SK-N-MC (cell line): Measurements from ENCODE around the gene PCDHB11.
"Not testable (repeated sequence)": the region's sequence is repeated elsewhere in the genome, so short reads cannot be mapped to it uniquely, and the experiment has no call there.

Experiments used
- DNase-seq: peaks from one replicate; pipeline ENCODE4 v3.0.0-alpha.2; 2011; ENCODE audit warnings: low read depth, low spot score
- H3K27ac ChIP-seq: fragments of 200-600 bp; sonication (generic); 2 replicates; pipeline ENCODE4 v1.5.1; 2016; ENCODE audit warnings: mixed run types
- H3K36me3 ChIP-seq: fragments of 200-600 bp; sonication (generic); 2 replicates; pipeline ENCODE4 v1.6.1; 2017; ENCODE audit warnings: antibody characterized with exemption, low read length, mixed read lengths; ENCODE audit not compliant: insufficient read depth
- H3K4me3 ChIP-seq: fragments of 200-600 bp; sonication (generic); 2 replicates; pipeline ENCODE4 v1.5.1; 2016
- H3K9ac ChIP-seq: fragments of 200-600 bp; sonication (generic); 2 replicates; pipeline ENCODE4 v1.8.0; 2017; ENCODE audit warnings: mixed run types, mixed read lengths; ENCODE audit not compliant: insufficient read length
- H3K9me3 ChIP-seq: fragments of 200-600 bp; sonication (generic); 2 replicates; pipeline ENCODE4 v1.6.1; 2017; ENCODE audit warnings: low read depth, mild to moderate bottlenecking, antibody characterized with exemption, low read length, moderate library complexity, mixed read lengths
- EZH2 ChIP-seq: fragments of 200-600 bp; sonication (generic); IDR thresholded peaks from one replicate; pipeline ENCODE4 v1.6.1; 2017; ENCODE audit warnings: antibody characterized with exemption
- FOXP2 ChIP-seq: optimal IDR thresholded peaks from 2 replicates; pipeline ENCODE3; 2011; ENCODE audit warnings: mild to moderate bottlenecking, moderate library complexity; ENCODE audit not compliant: insufficient read depth; ENCODE audit errors: extremely low read length, control extremely low read depth
- POLR2AphosphoS5 ChIP-seq: IDR thresholded peaks from 2 replicates; pipeline ENCODE4 v1.6.1; 2012; ENCODE audit warnings: mild to moderate bottlenecking, low read depth, low read length, borderline replicate concordance

Gene PCDHB11

DNA sequence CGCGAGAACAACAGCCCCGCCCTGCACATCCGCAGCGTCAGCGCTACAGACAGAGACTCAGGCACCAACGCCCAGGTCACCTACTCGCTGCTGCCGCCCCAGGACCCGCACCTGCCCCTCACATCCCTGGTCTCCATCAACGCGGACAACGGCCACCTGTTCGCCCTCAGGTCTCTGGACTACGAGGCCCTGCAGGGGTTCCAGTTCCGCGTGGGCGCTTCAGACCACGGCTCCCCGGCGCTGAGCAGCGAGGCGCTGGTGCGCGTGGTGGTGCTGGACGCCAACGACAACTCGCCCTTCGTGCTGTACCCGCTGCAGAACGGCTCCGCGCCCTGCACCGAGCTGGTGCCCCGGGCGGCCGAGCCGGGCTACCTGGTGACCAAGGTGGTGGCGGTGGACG, 16.1 kb downstream of the PCDHB11 start:
- not testable (repeated sequence) for DNase-seq

DNA sequence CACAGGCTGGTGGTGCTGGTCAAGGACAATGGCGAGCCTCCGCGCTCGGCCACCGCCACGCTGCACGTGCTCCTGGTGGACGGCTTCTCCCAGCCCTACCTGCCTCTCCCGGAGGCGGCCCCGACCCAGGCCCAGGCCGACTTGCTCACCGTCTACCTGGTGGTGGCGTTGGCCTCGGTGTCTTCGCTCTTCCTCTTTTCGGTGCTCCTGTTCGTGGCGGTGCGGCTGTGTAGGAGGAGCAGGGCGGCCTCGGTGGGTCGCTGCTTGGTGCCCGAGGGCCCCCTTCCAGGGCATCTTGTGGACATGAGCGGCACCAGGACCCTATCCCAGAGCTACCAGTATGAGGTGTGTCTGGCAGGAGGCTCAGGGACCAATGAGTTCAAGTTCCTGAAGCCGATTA, 16.6 kb downstream of the PCDHB11 start:
- not testable (repeated sequence) for H3K36me3 ChIP-seq

More for the DNA sequence above, 16.1 kb downstream of the PCDHB11 start:
- H3K4me3 ChIP-seq, H3K9ac ChIP-seq, H3K27ac ChIP-seq, H3K36me3 ChIP-seq, H3K9me3 ChIP-seq: not testable (repeated sequence)

DNA sequence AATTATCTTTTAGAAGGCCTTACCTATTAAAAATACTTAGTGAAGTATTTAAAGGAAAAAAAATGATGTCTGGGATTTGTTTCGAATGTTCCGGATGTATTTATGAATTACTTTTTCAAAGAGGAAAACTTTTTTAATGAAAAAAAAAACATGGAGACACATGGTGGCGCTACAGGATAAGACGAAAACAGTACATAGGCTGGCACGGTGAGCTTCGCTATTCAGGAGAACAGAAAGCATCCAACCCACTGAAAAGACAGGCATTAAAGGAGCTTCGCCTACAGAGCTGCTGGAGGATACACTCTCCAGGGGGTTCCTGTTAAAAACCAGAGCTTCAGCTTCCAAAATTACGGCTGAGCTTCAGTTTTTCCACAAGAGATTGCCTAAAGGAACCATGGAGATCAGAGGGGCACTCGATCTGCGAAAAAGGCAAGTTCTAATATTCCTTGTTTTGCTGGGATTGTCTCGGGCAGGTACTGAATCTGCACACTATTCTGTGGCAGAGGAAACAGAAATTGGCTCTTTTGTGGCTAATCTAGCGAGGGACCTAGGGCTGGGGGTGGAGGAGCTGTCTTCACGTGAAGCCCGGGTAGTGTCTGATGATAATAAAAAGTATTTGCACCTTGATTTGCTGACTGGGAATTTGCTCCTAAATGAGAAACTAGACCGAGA, 23.8 kb downstream of the PCDHB11 start, which contains the start of gene PCDHB14:
Gene PCDHB14, plus strand, starts transcription at position 232 of the 672 bp plus-strand sequence. Its CDS starts 163 bp downstream, at position 395.
- peak within 1 kb of the TSS; percentile 77 for H3K4me3 ChIP-seq
- no peak for TF ChIP-seq EZH2
- peak; percentile 26; the same call in 1 of the 2 replicates for TF ChIP-seq POLR2AphosphoS5
- TF ChIP-seq FOXP2 = no peak
- H3K27ac ChIP-seq = peak within 1 kb of the TSS; percentile 44; the same call in 1 of the 2 replicates
- DNase-seq = peak; percentile 90
- peak within 1 kb of the TSS; percentile 56 for H3K9ac ChIP-seq
- H3K9me3 ChIP-seq = peaks cover 5% of the 10 kb centered on the region; the same call in 1 of the 2 replicates
- H3K36me3 ChIP-seq = no peaks in the 10 kb centered on the region

More for the DNA sequence above, 16.6 kb downstream of the PCDHB11 start:
- not testable (repeated sequence) for DNase-seq, H3K9me3 ChIP-seq, H3K27ac ChIP-seq, H3K4me3 ChIP-seq, H3K9ac ChIP-seq

DNA sequence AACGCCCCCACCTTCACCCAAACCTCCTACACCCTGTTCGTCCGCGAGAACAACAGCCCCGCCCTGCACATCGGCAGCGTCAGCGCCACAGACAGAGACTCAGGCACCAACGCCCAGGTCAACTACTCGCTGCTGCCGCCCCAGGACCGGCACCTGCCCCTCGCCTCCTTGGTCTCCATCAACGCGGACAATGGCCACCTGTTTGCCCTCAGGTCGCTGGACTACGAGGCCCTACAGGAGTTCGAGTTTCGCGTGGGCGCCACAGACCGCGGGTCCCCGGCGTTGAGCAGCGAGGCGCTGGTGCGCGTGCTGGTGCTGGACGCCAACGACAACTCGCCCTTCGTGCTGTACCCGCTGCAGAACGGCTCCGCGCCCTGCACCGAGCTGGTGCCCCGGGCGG, 25.4 kb downstream of the PCDHB11 start:
- DNase-seq, H3K27ac ChIP-seq, H3K4me3 ChIP-seq, H3K36me3 ChIP-seq, H3K9me3 ChIP-seq, H3K9ac ChIP-seq: not testable (repeated sequence)

DNA sequence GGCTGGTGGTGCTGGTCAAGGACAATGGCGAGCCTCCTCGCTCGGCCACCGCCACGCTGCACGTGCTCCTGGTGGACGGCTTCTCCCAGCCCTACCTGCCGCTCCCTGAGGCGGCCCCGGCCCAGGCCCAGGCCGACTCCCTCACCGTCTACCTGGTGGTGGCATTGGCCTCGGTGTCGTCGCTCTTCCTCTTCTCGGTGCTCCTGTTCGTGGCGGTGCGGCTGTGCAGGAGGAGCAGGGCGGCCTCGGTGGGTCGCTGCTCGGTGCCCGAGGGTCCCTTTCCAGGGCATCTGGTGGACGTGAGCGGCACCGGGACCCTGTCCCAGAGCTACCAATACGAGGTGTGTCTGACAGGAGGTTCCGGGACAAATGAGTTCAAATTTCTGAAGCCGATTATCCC, 26.0 kb downstream of the PCDHB11 start:
- not testable (repeated sequence) for H3K36me3 ChIP-seq, DNase-seq

DNA sequence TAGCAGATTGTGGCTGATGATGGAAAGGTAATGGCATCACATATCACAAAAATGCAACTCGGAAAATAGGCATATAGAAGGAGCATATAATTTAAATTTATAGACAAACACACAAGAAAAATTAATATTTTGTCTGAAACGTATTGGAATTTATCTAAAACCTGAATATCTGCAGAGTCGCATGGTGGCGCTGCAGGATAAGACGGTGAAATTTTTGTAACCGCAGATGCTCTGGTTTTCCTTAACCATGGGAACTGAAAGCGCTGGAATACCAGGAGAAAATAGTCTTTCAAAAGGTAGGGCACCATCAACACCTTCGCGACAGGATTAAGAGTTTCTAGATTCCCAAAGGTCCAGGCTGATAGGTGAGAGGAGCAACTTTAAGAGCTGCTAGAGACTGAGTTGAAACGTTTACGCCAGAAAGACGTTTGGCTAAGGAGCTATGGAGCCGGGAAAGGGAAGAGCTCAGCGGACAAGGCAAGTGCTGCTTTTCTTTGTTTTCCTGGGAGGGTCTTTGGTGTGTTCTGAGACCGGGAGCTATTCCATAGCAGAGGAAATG, 34.8 kb downstream of the PCDHB11 start:
- no peak for DNase-seq
- no peak overlapping the region for H3K4me3 ChIP-seq
- H3K27ac ChIP-seq = no peak overlapping the region
- H3K36me3 ChIP-seq = no peaks in the 10 kb centered on the region
- H3K9ac ChIP-seq = no peak overlapping the region
- peaks cover 3% of the 10 kb centered on the region; the same call in 1 of the 2 replicates for H3K9me3 ChIP-seq
- no peak for TF ChIP-seq POLR2AphosphoS5
- no peak for TF ChIP-seq EZH2
- no peak for TF ChIP-seq FOXP2

More for the DNA sequence above, 26.0 kb downstream of the PCDHB11 start:
- not testable (repeated sequence) for H3K9me3 ChIP-seq, H3K9ac ChIP-seq, H3K27ac ChIP-seq, H3K4me3 ChIP-seq

DNA sequence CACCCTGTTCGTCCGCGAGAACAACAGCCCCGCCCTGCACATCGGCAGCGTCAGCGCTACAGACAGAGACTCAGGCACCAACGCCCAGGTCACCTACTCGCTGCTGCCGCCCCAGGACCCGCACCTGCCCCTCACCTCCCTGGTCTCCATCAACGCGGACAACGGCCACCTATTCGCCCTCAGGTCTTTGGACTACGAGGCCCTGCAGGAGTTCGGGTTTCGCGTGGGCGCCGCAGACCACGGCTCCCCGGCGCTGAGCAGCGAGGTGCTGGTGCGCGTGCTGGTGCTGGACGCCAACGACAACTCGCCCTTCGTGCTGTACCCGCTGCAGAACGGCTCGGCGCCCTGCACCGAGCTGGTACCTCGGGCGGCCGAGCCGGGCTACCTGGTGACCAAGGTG, 36.5 kb downstream of the PCDHB11 start:
- H3K4me3 ChIP-seq, H3K9ac ChIP-seq, DNase-seq, H3K9me3 ChIP-seq, H3K36me3 ChIP-seq, H3K27ac ChIP-seq: not testable (repeated sequence)

DNA sequence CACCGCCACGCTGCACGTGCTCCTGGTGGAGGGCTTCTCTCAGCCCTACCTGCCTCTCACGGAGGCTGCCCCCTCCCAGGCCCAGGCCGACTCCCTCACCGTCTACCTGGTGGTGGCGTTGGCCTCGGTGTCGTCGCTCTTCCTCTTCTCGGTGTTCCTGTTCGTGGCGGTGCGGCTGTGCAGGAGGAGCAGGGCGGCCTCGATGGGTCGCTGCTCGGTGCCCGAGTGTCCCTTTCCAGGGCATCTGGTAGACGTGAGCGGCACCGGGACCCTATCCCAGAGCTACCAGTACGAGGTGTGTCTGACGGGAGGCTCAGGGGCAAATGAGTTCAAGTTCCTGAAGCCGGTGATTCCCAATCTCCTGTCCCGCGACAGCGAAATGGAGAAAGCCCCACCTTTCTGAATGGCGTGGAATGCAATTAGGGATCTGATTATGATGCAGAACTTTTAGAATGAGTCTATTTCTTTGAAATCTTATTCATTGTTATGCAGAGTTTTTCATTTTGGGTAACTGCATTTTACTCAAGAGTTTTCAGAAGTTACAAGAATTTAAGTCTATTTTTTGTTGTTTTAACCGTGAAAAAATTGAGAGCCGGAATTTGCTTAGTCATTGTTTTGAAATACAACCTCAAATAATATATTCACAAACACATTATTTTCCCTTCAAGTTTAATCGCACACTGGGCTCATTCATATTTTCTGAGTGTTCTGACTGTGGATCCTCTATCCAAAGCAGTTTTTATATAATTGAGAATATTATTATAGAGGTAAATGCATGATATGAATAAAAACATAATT, 37.3 kb downstream of the PCDHB11 start:
- no peak for DNase-seq
- TF ChIP-seq EZH2 (no peak), POLR2AphosphoS5 (no peak), FOXP2 (no peak)
- Histone ChIP-seq H3K9ac (no peak overlapping the region), H3K27ac (no peak overlapping the region), H3K9me3 (peaks cover 3% of the 10 kb centered on the region; the same call in 1 of the 2 replicates), H3K4me3 (no peak overlapping the region), H3K36me3 (no peaks in the 10 kb centered on the region)

DNA sequence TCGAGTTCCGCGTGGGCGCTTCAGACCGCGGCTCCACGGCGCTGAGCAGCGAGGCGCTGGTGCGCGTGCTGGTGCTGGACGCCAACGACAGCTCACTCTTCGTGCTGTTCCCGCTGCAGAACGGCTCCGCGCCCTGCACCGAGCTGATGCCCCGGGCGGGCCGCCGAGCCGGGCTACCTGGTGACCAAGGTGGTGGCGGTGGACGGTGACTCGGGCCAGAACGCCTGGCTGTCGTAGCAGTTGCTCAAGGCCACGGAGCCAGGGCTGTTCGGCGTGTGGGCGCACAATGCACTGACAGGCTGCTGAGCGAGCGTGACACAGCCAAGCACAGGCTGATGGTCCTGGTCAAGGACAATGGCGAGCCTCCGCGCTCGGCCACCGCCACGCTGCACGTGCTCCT, 42.1 kb downstream of the PCDHB11 start:
- no peak overlapping the region for H3K4me3 ChIP-seq
- no peaks in the 10 kb centered on the region; the same call in 1 of the 2 replicates for H3K9me3 ChIP-seq
- H3K36me3 ChIP-seq = no peaks in the 10 kb centered on the region
- H3K27ac ChIP-seq = no peak overlapping the region
- H3K9ac ChIP-seq = no peak overlapping the region
- DNase-seq = no peak
- TF ChIP-seq EZH2 (no peak), FOXP2 (no peak), POLR2AphosphoS5 (no peak)
